Right atrium auricular region (tissue), 2 donors: ENCODE results near the gene DHRS3. TPM values are rescaled to one million over a fixed set of nuclear protein-coding genes. Genes with fewer than 3 reads are reported as not detected.
"Not testable (repeated sequence)": the region's sequence is repeated elsewhere in the genome, so short reads cannot be mapped to it uniquely, and the experiment has no call there.

Experiments
- DNase-seq: peaks from one replicate; pipeline ENCODE4 v3.0.0-alpha.2; 2019; ENCODE audit warnings: low spot score
- H3K27ac ChIP-seq, 2 donors: fragments of 200-600 bp; sonication (generic); 1 replicate in 1 of 2; 2 replicates in 1 of 2; pipeline ENCODE4 v1.5.1; 2016 to 2019
- H3K27me3 ChIP-seq, 2 donors: fragments of 200-600 bp; sonication (generic); one replicate each; pipeline versions ENCODE4 v1.5.1 to v1.6.0; 2017 to 2019
- H3K36me3 ChIP-seq: fragments of 200-600 bp; sonication (generic); one replicate; pipeline ENCODE4 v1.5.1; 2016
- H3K4me1 ChIP-seq, 2 donors: fragments of 200-600 bp; sonication (generic); one replicate each; pipeline versions ENCODE4 v1.5.1 to v1.6.0; 2017 to 2019
- H3K4me3 ChIP-seq, 2 donors: fragments of 200-600 bp; sonication (generic); 1 replicate in 1 of 2; 2 replicates in 1 of 2; pipeline ENCODE4 v1.5.1; 2017 to 2019; ENCODE audit warnings: mild to moderate bottlenecking in 1 of 2, moderate library complexity in 1 of 2
- H3K9me3 ChIP-seq, 2 donors: fragments of 200-600 bp; sonication (generic); one replicate each; pipeline ENCODE4 v1.5.1; 2019
- CTCF ChIP-seq, 2 donors: fragments of 200-600 bp; sonication (generic); IDR thresholded peaks; one replicate each; pipeline ENCODE4 v1.5.1; 2019; ENCODE audit warnings: antibody characterized with exemption in 2 of 2
- total RNA-seq, 2 donors: library from RNA; depleted of rRNA; stranded (reverse); fragments of >200 nt; gene quantifications; one replicate each; pipeline ENCODE4 v1.1.0, GENCODE V29; 2016

DHRS3 gene
- total RNA-seq, 2 donors from 2014 or later = 50.4 to 78.9 TPM

DNA sequence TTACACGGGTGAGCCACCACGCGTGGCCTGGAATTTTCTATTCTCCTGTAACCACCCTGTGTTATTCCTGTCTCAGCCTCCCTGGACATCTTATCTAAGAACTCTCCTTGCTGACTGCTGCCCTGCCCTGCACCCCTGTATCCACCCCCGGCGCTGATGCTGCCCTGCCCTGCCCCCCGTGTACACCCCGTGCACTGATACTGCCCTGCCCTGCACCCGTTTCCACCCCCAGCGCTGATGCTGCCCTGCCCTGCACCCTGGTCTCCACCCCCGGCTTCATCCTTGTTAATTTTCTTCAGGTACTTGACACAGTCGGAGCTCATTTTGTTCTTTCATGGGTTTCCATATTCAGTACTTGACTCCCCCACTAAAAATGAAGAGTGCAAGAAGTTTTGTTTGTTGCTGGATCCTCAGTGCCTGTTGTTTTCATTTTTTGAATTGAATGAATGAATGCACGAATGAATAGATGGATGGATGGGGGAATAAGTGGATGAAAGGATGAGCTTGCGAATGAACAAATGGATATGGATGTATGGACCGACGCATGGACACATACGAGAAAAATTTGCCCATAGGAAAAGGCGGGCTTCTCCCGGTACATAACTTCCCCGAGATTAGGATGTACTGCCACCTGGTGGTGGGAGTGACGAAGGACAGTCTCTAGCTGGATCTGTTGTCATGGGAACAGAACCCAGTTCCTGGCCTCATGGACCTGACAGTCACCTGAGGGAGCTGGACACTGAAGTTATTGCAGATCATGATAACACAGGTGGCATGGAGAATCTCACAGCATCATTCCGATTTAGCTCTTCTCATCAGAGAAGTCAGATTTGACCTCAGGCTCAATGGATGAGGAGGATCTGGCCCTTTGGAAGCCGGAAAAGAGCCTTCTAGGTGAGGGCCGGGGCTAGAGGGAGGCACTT lies 40.8 kb upstream of the DHRS3 start:
- H3K27me3 ChIP-seq = no peaks in the 10 kb centered on the region

DNA sequence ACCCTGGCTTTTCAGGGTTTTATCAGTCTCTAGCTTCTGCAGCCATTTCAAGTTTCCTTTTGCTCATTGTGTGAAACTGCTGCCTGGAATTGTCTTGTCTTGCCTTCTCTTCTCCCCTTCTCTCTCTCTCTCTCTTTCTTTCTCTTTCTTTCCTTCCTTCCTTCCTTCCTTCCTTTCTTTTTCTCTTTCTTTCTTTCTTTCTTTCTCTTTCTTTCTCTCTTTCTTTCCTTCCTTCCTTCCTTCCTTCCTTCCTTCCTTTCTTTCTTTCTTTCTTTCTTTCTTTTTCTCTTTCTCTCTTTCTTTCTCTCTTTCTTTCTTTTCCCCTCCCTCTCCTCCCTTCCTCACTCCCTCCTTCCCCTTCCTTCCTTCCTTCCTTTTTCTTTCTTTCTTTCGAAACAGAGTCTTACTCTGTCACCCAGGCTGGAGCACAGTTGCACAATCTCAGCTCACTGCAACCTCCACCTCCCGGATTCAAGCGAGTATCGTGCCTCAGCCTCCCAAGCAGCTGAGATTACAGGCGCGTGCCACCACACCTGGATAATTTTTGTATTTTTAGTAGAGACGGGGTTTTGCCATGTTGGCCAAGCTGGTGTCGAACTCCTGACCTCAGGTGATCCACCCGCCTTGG lies 40.0 kb upstream of the DHRS3 start:
- DNase-seq, H3K4me3 ChIP-seq, H3K27me3 ChIP-seq, H3K36me3 ChIP-seq, H3K4me1 ChIP-seq, H3K9me3 ChIP-seq, H3K27ac ChIP-seq: not testable (repeated sequence)

More for the DNA sequence above, 40.8 kb upstream of the DHRS3 start:
- H3K4me1 ChIP-seq = no peaks in the 10 kb centered on the region
- H3K27ac ChIP-seq = no peak overlapping the region
- H3K9me3 ChIP-seq = peaks cover 3 to 10% of the 10 kb centered on the region in 2 donors
- DNase-seq = peak; percentile 85
- H3K4me3 ChIP-seq = no peak overlapping the region
- TF ChIP-seq CTCF (IDR thresholded peaks at IDR 0.05) = peak; percentile 92 to 96
- H3K36me3 ChIP-seq = no peaks in the 10 kb centered on the region

GRCh38 chr1:12657060-12657884 lies 39.3 kb upstream of the DHRS3 start:
- TF ChIP-seq CTCF (IDR thresholded peaks at IDR 0.05) = no peak
- Histone ChIP-seq H3K4me1 (no peaks in the 10 kb centered on the region), H3K9me3 (no peaks in the 10 kb centered on the region), H3K27ac (no peak overlapping the region), H3K27me3 (no peaks in the 10 kb centered on the region), H3K4me3 (no peak overlapping the region), H3K36me3 (no peaks in the 10 kb centered on the region)
- no peak for DNase-seq

GRCh38 chr1:12656575-12656974 lies 38.6 kb upstream of the DHRS3 start:
- Histone ChIP-seq H3K4me3 (no peak overlapping the region), H3K9me3 (no peaks in the 10 kb centered on the region), H3K27ac (no peak overlapping the region), H3K4me1 (no peaks in the 10 kb centered on the region), H3K36me3 (no peaks in the 10 kb centered on the region), H3K27me3 (no peaks in the 10 kb centered on the region)
- no peak for DNase-seq
- no peak for TF ChIP-seq CTCF (IDR thresholded peaks at IDR 0.05)

DNA sequence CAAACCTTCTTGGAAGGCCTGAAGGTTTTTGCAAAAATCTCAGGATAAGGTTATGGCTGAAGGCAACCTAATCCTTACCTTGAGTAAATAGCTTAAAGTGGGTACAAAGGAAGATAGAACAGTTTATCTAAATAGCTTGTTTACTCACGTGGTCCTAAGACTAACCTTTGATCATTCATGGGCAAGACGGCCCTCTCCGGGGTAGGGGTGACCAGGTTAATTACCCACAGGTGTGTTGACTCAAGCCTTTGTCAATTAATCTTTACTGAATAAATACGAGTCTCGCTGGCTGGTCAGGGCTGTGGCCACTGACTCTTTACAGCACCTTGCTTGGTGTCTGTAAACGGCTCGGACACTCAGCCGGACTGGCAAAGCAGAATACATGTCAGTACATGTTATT lies 36.6 kb upstream of the DHRS3 start:
- Histone ChIP-seq H3K27ac (no peak overlapping the region), H3K4me1 (no peaks in the 10 kb centered on the region), H3K9me3 (no peaks in the 10 kb centered on the region), H3K36me3 (no peaks in the 10 kb centered on the region), H3K4me3 (no peak overlapping the region), H3K27me3 (no peaks in the 10 kb centered on the region)
- no peak for DNase-seq
- TF ChIP-seq CTCF (IDR thresholded peaks at IDR 0.05) = no peak
